IPS DF 4.7 (cell line): Measurements from ENCODE around the gene S100A12.

ENCODE experiments used
- DNase-seq: peaks from one replicate; pipeline ENCODE4 v3.0.0-alpha.2; 2013; ENCODE audit warnings: low spot score; ENCODE audit errors: extremely low read depth

The S100A12 gene

GRCh38 chr1:153336650-153337049 is 38.8 kb downstream of the S100A12 start:
- no peak for DNase-seq

GRCh38 chr1:153333902-153334301 is 41.5 kb downstream of the S100A12 start:
- no peak for DNase-seq

- DNase-seq, result no peak
These were observed 50.5 kb downstream of the S100A12 start for GRCh38 chr1:153324912-153325311.
